ENCODE measurements around the gene LGR6. TPM values are rescaled to one million over a fixed set of nuclear protein-coding genes. Genes with fewer than 3 reads are reported as not detected.

The LGR6 gene
- total RNA-seq, 1 donor from 2014 or later: not detected

DNA sequence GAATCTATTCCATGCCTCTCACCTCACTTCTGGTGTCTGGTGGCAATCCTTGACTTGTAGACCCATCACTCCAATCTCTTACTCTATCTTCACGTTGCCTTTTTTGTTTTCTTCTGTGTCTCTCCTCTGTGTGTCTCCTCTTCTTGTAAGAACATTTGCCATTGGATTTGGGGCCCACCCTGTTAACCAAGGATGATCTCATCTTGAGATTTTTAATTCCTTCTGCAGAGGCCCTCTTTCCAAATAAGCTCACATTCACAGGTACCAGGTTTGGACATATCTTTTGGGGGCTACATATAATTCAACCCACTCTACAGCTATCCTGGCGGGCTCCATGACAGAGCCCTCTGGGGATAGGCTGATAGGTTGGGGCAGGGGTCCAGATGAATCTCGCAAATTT is 92.3 kb downstream of the LGR6 start:
- no peaks in the 10 kb centered on the region for H3K36me3 ChIP-seq (ENCODE audit: control insufficient read depth, insufficient read depth, low read length)
- H3K27me3 ChIP-seq (ENCODE audit: control insufficient read depth, insufficient read depth, low read length): peaks cover 2% of the 10 kb centered on the region
- no peak overlapping the region for H3K4me3 ChIP-seq (ENCODE audit: low read depth, low read length)
- DNase-seq (ENCODE audit: low read depth) (no peak), FAIRE-seq (no peak)
- TF ChIP-seq, protein P1, sequence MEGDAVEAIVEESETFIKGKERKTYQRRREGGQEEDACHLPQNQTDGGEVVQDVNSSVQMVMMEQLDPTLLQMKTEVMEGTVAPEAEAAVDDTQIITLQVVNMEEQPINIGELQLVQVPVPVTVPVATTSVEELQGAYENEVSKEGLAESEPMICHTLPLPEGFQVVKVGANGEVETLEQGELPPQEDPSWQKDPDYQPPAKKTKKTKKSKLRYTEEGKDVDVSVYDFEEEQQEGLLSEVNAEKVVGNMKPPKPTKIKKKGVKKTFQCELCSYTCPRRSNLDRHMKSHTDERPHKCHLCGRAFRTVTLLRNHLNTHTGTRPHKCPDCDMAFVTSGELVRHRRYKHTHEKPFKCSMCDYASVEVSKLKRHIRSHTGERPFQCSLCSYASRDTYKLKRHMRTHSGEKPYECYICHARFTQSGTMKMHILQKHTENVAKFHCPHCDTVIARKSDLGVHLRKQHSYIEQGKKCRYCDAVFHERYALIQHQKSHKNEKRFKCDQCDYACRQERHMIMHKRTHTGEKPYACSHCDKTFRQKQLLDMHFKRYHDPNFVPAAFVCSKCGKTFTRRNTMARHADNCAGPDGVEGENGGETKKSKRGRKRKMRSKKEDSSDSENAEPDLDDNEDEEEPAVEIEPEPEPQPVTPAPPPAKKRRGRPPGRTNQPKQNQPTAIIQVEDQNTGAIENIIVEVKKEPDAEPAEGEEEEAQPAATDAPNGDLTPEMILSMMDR (IDR thresholded peaks at IDR 0.05; ENCODE audit: insufficient read depth, low read length, severe bottlenecking): no peak

DNA sequence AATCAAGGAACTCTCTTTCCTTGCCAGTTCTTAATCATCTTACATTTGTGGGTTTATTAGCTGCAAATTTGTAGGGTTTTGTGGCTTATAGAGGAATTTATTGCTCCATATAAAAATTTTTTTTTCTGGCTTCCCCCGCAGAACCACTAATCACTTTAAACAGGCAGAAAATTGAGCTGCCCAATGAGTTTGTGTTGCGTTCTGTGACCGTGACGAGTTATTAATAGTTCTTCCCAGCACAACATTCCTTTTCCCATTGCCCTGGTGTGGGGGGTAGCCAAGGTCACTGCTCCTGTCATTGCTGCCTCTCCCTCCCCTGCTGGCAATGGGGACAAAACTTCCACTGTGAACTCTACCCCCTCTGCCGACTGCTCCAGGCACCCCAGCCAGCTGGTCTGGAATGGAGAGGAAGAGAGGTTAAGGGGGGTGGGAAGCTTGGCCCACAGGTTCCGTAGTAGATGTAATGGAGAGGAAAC is 93.1 kb downstream of the LGR6 start:
- DNase-seq (ENCODE audit: low read depth): no peak
- H3K36me3 ChIP-seq (ENCODE audit: control insufficient read depth, insufficient read depth, low read length): no peaks in the 10 kb centered on the region
- H3K4me3 ChIP-seq (ENCODE audit: low read depth, low read length): no peak overlapping the region
- TF ChIP-seq, protein P1 (IDR thresholded peaks at IDR 0.05; ENCODE audit: insufficient read depth, low read length, severe bottlenecking): no peak
- FAIRE-seq: no peak
- peaks cover 2% of the 10 kb centered on the region for H3K27me3 ChIP-seq (ENCODE audit: control insufficient read depth, insufficient read depth, low read length)

DNA sequence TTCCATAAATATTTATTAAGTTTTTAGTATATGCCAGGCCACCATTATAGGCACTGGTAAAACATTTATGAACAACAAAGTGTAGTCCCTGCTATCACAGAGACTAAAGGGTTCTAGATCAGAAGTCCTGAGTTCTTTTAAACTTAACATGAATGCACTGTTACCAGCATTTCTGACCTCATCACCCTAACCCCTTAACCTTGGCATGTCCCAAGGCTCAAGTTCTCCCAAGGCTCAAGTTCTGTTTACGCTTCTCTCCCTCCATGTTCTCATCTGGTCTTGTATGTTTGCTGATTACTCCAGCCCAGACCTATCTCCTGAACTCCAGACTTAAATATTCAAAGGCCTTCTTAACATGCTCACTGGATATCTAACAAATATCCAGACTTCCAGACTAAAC is 93.6 kb downstream of the LGR6 start:
- FAIRE-seq (no peak), DNase-seq (ENCODE audit: low read depth) (no peak)
- no peak overlapping the region for H3K4me3 ChIP-seq (ENCODE audit: low read depth, low read length)
- H3K27me3 ChIP-seq (ENCODE audit: control insufficient read depth, insufficient read depth, low read length): peaks cover 2% of the 10 kb centered on the region
- no peaks in the 10 kb centered on the region for H3K36me3 ChIP-seq (ENCODE audit: control insufficient read depth, insufficient read depth, low read length)
- TF ChIP-seq, protein P1 (IDR thresholded peaks at IDR 0.05; ENCODE audit: insufficient read depth, low read length, severe bottlenecking): no peak

DNA sequence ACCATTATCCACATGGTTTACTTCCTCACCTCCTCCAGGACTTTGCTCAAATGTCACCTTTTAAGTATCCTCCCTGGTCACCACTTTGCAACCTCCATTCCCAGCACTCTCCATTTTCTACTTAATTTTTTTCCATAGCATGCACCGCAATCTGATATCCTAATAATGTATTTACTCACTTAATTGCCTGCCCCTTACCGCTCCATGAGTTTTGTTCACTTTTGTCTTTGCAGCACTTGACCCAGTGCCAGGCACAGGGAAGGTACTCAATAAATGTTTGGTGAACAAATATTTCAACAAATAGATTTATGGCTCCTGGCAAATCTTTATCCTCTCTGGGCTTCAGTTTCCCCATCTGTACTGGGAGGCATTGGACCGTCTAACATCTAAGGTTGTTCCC is 94.6 kb downstream of the LGR6 start:
- Histone ChIP-seq H3K36me3 (ENCODE audit: control insufficient read depth, insufficient read depth, low read length) (no peaks in the 10 kb centered on the region), H3K4me3 (ENCODE audit: low read depth, low read length) (no peak overlapping the region), H3K27me3 (ENCODE audit: control insufficient read depth, insufficient read depth, low read length) (peaks cover 2% of the 10 kb centered on the region)
- TF ChIP-seq, protein P1 (IDR thresholded peaks at IDR 0.05; ENCODE audit: insufficient read depth, low read length, severe bottlenecking): no peak
- FAIRE-seq: no peak
- no peak for DNase-seq (ENCODE audit: low read depth)

DNA sequence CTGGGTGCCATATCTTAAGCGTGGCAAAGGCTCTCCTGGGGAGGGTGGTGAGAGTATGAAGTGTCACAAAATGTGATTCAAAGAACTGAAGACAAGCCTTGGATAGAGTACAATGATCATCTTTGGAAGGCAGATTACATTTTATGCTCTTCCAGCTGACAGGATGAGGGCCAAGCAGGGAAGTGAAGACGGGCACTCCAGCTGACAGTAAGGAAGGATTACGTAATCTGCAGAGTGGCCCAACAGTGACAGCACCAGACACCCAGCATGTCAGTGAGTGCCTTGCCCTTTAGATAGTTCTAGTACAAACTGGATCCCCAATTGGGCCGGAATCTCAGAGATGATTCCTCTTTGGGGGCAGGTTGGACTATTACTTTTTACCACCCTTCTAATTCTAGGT is 95.4 kb downstream of the LGR6 start:
- Histone ChIP-seq H3K36me3 (ENCODE audit: control insufficient read depth, insufficient read depth, low read length) (no peaks in the 10 kb centered on the region), H3K27me3 (ENCODE audit: control insufficient read depth, insufficient read depth, low read length) (peaks cover 2% of the 10 kb centered on the region), H3K4me3 (ENCODE audit: low read depth, low read length) (no peak overlapping the region)
- FAIRE-seq (no peak), DNase-seq (ENCODE audit: low read depth) (no peak)
- TF ChIP-seq, protein P1 (IDR thresholded peaks at IDR 0.05; ENCODE audit: insufficient read depth, low read length, severe bottlenecking): no peak

DNA sequence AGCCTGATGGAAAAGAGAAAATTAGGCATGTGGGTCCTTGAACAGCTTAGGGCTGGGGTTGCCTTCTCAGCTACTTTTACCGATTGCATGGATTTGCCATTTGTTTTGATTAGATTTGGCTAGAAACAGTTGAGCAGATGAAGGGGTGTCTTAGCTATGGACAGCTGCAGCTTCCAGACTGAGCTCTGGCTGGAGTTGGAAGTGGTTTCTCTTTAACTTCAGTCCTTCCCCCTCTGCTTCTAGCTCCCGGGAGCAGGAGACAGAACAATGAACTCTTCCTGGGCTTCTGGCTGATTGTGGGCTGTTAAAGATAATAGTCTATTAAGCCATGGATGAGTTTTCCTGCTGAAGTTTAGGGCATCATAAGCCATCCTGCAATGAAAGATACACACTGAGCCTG is 97.4 kb downstream of the LGR6 start:
- TF ChIP-seq, protein P1 (IDR thresholded peaks at IDR 0.05; ENCODE audit: insufficient read depth, low read length, severe bottlenecking): no peak
- H3K27me3 ChIP-seq (ENCODE audit: control insufficient read depth, insufficient read depth, low read length): peaks cover 2% of the 10 kb centered on the region
- H3K36me3 ChIP-seq (ENCODE audit: control insufficient read depth, insufficient read depth, low read length): no peaks in the 10 kb centered on the region
- DNase-seq (ENCODE audit: low read depth): no peak
- no peak overlapping the region for H3K4me3 ChIP-seq (ENCODE audit: low read depth, low read length)
- no peak for FAIRE-seq

Data from bronchial epithelial cell (primary cell).